CD14-positive monocyte (primary cell): ENCODE results near the gene NPEPPS. TPM values are rescaled to one million over a fixed set of nuclear protein-coding genes. Genes with fewer than 3 reads are reported as not detected.

Source experiments
- DNase-seq, 3 donors: peaks; one replicate each; pipeline ENCODE4 v3.0.0-alpha.2; 2011 to 2022
- H2AFZ ChIP-seq: 2 replicates; pipeline ENCODE4 v1.6.0; 2012; ENCODE audit warnings: mild to moderate bottlenecking, low read depth, low read length, inconsistent platforms; ENCODE audit not compliant: insufficient read depth, poor library complexity, severe bottlenecking
- H3K27ac ChIP-seq, 2 donors: 1 replicate in 1 of 2; 2 replicates in 1 of 2; pipeline ENCODE4 v1.5.1; 2012 to 2013; ENCODE audit warnings: low read length in 2 of 2, control low read depth in 1 of 2, inconsistent platforms in 1 of 2, low read depth in 1 of 2, mild to moderate bottlenecking in 1 of 2
- H3K27me3 ChIP-seq, 2 donors: one replicate each; pipeline versions ENCODE4 v1.6.0 to v1.6.1; 2011 to 2013; ENCODE audit warnings: low read length in 2 of 2; ENCODE audit not compliant: control insufficient read depth in 2 of 2, insufficient read depth in 2 of 2
- H3K36me3 ChIP-seq, 2 donors: replicated peaks in 1 of 2; 1 replicate in 1 of 2; 2 replicates in 1 of 2; pipeline versions ENCODE4 v1.5.1 to v1.6.1; 2012 to 2013; ENCODE audit warnings: low read length in 2 of 2, control low read depth in 1 of 2, inconsistent platforms in 1 of 2, mild to moderate bottlenecking in 1 of 2; ENCODE audit not compliant: insufficient read depth in 2 of 2, control insufficient read depth in 1 of 2
- H3K4me1 ChIP-seq, 2 donors: 1 replicate in 1 of 2; 2 replicates in 1 of 2; pipeline versions ENCODE4 v1.5.1 to v1.6.1; 2012 to 2013; ENCODE audit warnings: low read length in 2 of 2, control low read depth in 1 of 2, inconsistent platforms in 1 of 2, mild to moderate bottlenecking in 1 of 2, moderate library complexity in 1 of 2; ENCODE audit not compliant: insufficient read depth in 2 of 2, control insufficient read depth in 1 of 2
- H3K4me2 ChIP-seq: replicated peaks from 2 replicates; pipeline ENCODE3; 2012; ENCODE audit warnings: low read length, moderate library complexity, mild to moderate bottlenecking; ENCODE audit not compliant: poor library complexity, severe bottlenecking; ENCODE audit errors: extremely low read depth
- H3K4me3 ChIP-seq, 3 experiments: fragments of 200-600 bp in 1 of 3; sonication (generic) in 1 of 3; replicated peaks in 1 of 3; 1 replicate in 2 of 3; 2 replicates in 1 of 3; pipeline ENCODE4 v1.5.1; 2011 to 2013; ENCODE audit warnings: low read length in 3 of 3, mild to moderate bottlenecking in 3 of 3, control low read depth in 2 of 3, low read depth in 2 of 3, inconsistent platforms in 1 of 3, moderate library complexity in 1 of 3
- H3K79me2 ChIP-seq: 2 replicates; pipeline ENCODE4 v1.6.0; 2012; ENCODE audit warnings: mild to moderate bottlenecking, control low read depth, inconsistent platforms, low read length, moderate library complexity; ENCODE audit not compliant: insufficient read depth
- H3K9ac ChIP-seq: 2 replicates; pipeline ENCODE4 v1.6.0; 2017; ENCODE audit warnings: low read length, mild to moderate bottlenecking; ENCODE audit not compliant: insufficient read depth, poor library complexity, severe bottlenecking
- H3K9me3 ChIP-seq, 2 donors: replicated peaks in 1 of 2; 1 replicate in 1 of 2; 2 replicates in 1 of 2; pipeline versions ENCODE4 v1.5.1 to v1.6.1; 2012 to 2013; ENCODE audit warnings: low read length in 2 of 2, control low read depth in 1 of 2; ENCODE audit not compliant: control insufficient read depth in 1 of 2, insufficient read depth in 1 of 2
- H4K20me1 ChIP-seq: 2 replicates; pipeline ENCODE4 v1.6.0; 2012; ENCODE audit warnings: mild to moderate bottlenecking, low read length, control low read depth, moderate library complexity; ENCODE audit not compliant: insufficient read depth
- H3K27ac Mint-ChIP-seq, 7 donors: one replicate each; pipeline ENCODE4 v1.8.0; 2020; ENCODE audit warnings: mild to moderate bottlenecking in 7 of 7, mixed read lengths in 7 of 7, moderate library complexity in 6 of 7, inconsistent platforms in 2 of 7
- H3K27me3 Mint-ChIP-seq, 3 donors: one replicate each; pipeline ENCODE4 v1.8.0; 2021 to 2022; ENCODE audit warnings: low read depth in 3 of 3, mild to moderate bottlenecking in 3 of 3, mixed read lengths in 3 of 3, moderate library complexity in 3 of 3, inconsistent platforms in 1 of 3
- H3K36me3 Mint-ChIP-seq, 2 donors: one replicate each; pipeline ENCODE4 v1.8.0; 2020; ENCODE audit warnings: mixed read lengths in 2 of 2, inconsistent platforms in 1 of 2, mild to moderate bottlenecking in 1 of 2
- H3K4me1 Mint-ChIP-seq: one replicate; pipeline ENCODE4 v1.8.0; 2020; ENCODE audit warnings: mild to moderate bottlenecking, mixed read lengths
- H3K4me3 Mint-ChIP-seq, 2 donors: one replicate each; pipeline ENCODE4 v1.8.0; 2020; ENCODE audit warnings: mild to moderate bottlenecking in 2 of 2, mixed read lengths in 2 of 2, moderate library complexity in 1 of 2
- H3K9me3 Mint-ChIP-seq, 7 donors: one replicate each; pipeline ENCODE4 v1.8.0; 2020 to 2022; ENCODE audit warnings: mixed read lengths in 7 of 7, mild to moderate bottlenecking in 6 of 7, moderate library complexity in 6 of 7, inconsistent platforms in 2 of 7
- WGBS: methylation state at CpG from one replicate; pipeline ENCODE4 v1.1.5; 2013; ENCODE audit warnings: missing lambda C conversion rate; ENCODE audit not compliant: insufficient coverage; 5-methylcytosine and 5-hydroxymethylcytosine counted together
- intact Hi-C, 2 donors: fragments of 100-400 bp; cut with micrococcal nuclease; formaldehyde crosslinking; loops; one replicate each; pipeline versions ENCODE4 v1.15.0 to v1.15.1; 2023
- polyA plus RNA-seq, 3 donors: library from polyadenylated mRNA; depleted of rRNA in 1 of 3; unstranded in 2 of 3; stranded (reverse) in 1 of 3; fragments of 300-500 nt in 2 of 3; fragments of >200 nt in 1 of 3; fragmentation: Illumina TruSeq in 2 of 3; gene quantifications; 1 replicate in 2 of 3; 2 replicates in 1 of 3; pipeline ENCODE4 v1.2.3, GENCODE V29; 2012 to 2021
- TF ChIP-seq, protein P1 (sequence below): fragments of 200-600 bp; IDR thresholded peaks from one replicate; pipeline ENCODE4 v1.8.0; 2022; ENCODE audit warnings: antibody characterized with exemption, mild to moderate bottlenecking

NPEPPS gene
- polyA plus RNA-seq, 3 donors = 38.3 to 80.1 (median 53.1) TPM

DNA sequence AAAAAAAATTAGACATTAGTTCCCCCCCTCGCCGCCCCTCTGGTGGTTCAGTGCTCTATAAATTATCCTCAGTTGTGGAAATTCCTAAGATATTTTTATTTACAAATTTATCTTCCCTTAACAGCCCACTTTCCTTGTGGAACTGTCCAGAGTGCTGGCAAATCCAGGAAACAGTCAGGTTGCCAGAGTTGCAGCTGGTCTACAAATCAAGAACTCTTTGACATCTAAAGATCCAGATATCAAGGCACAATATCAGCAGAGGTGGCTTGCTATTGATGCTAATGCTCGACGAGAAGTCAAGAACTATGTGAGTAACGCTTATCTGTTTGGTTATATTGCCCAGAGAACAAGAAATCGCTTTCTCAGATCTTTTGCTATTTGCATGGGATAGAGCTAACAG is 121.7 kb downstream of the NPEPPS start:
- H3K79me2 ChIP-seq = peaks cover 84% of the 10 kb centered on the region
- H3K9ac ChIP-seq = no peak overlapping the region
- no peaks in the 10 kb centered on the region for H3K27me3 ChIP-seq
- H3K4me1 ChIP-seq = peaks cover 34 to 53% of the 10 kb centered on the region in 2 donors
- Mint-ChIP-seq H3K4me3 (no peak overlapping the region), H3K27ac (peak overlapping the region in 4 of 7 donors; percentile 13 to 45 (median 31)), H3K36me3 (peaks cover 53 to 62% of the 10 kb centered on the region in 2 donors), H3K27me3 (peaks cover 0 to 2% (median 0%) of the 10 kb centered on the region in 3 donors), H3K9me3 (no peaks in the 10 kb centered on the region), H3K4me1 (peaks cover 36% of the 10 kb centered on the region)
- H3K36me3 ChIP-seq = peaks cover 55 to 63% of the 10 kb centered on the region in 2 donors
- no peaks in the 10 kb centered on the region for H3K9me3 ChIP-seq
- H3K4me2 ChIP-seq = peak overlapping the region; percentile 97
- intact Hi-C loops = no loop called here
- peaks cover 70% of the 10 kb centered on the region for H4K20me1 ChIP-seq
- H3K27ac ChIP-seq = peak overlapping the region in 1 of 2 donors; percentile 66
- WGBS = 80% methylated on average over 2 of the region's 6 CpGs
- TF ChIP-seq, protein P1, sequence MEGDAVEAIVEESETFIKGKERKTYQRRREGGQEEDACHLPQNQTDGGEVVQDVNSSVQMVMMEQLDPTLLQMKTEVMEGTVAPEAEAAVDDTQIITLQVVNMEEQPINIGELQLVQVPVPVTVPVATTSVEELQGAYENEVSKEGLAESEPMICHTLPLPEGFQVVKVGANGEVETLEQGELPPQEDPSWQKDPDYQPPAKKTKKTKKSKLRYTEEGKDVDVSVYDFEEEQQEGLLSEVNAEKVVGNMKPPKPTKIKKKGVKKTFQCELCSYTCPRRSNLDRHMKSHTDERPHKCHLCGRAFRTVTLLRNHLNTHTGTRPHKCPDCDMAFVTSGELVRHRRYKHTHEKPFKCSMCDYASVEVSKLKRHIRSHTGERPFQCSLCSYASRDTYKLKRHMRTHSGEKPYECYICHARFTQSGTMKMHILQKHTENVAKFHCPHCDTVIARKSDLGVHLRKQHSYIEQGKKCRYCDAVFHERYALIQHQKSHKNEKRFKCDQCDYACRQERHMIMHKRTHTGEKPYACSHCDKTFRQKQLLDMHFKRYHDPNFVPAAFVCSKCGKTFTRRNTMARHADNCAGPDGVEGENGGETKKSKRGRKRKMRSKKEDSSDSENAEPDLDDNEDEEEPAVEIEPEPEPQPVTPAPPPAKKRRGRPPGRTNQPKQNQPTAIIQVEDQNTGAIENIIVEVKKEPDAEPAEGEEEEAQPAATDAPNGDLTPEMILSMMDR = no peak
- H3K4me3 ChIP-seq = no peak overlapping the region
- no peak overlapping the region for H2AFZ ChIP-seq
- DNase-seq = no peak

GRCh38 chr17:47653442-47653841 is 122.5 kb downstream of the NPEPPS start:
- peaks cover 79% of the 10 kb centered on the region for H4K20me1 ChIP-seq
- TF ChIP-seq, protein P1 = no peak
- peak overlapping the region in 1 of 2 donors; percentile 42 for H3K27ac ChIP-seq
- Mint-ChIP-seq H3K36me3 (peaks cover 58 to 69% of the 10 kb centered on the region in 2 donors), H3K9me3 (no peaks in the 10 kb centered on the region), H3K27ac (no peak overlapping the region), H3K4me3 (no peak overlapping the region), H3K27me3 (peaks cover 0 to 2% (median 0%) of the 10 kb centered on the region in 3 donors), H3K4me1 (peaks cover 30% of the 10 kb centered on the region)
- H3K9me3 ChIP-seq = no peaks in the 10 kb centered on the region
- WGBS = 100% methylated on average over 1 of the region's 2 CpGs
- no peak overlapping the region for H3K9ac ChIP-seq
- no peaks in the 10 kb centered on the region for H3K27me3 ChIP-seq
- no peak overlapping the region for H3K4me3 ChIP-seq
- no peak for DNase-seq
- intact Hi-C loops = no loop called here
- H3K4me2 ChIP-seq = no peak overlapping the region
- no peak overlapping the region for H2AFZ ChIP-seq
- H3K79me2 ChIP-seq = peaks cover 89% of the 10 kb centered on the region
- peaks cover 26 to 45% of the 10 kb centered on the region in 2 donors for H3K4me1 ChIP-seq
- H3K36me3 ChIP-seq = peaks cover 64 to 71% of the 10 kb centered on the region in 2 donors
